Keratinocyte (primary cell): Measurements from ENCODE around the gene SND1. TPM values are rescaled to one million over a fixed set of nuclear protein-coding genes. Genes with fewer than 3 reads are reported as not detected.

Source experiments
- DNase-seq: peaks from one replicate; pipeline ENCODE4 v3.0.0-alpha.2; 2011; ENCODE audit warnings: low read depth, missing footprints, low spot score
- FAIRE-seq: peaks from 2 replicates; lab custom pipeline; 2011; peaks lifted over from hg19 to GRCh38; lab: Jason Lieb, UNC
- H2AFZ ChIP-seq: 2 replicates; pipeline ENCODE4 v1.6.0; 2012; ENCODE audit warnings: low read length, control low read depth, inconsistent platforms; ENCODE audit not compliant: control insufficient read depth
- H3K27ac ChIP-seq: 2 replicates; pipeline ENCODE4 v1.5.1; 2011; ENCODE audit warnings: low read length; ENCODE audit not compliant: control insufficient read depth, insufficient read depth
- H3K27me3 ChIP-seq: 3 replicates; pipeline ENCODE4 v1.6.0; 2011; ENCODE audit warnings: low read length; ENCODE audit not compliant: control insufficient read depth, insufficient read depth; ENCODE audit errors: extremely low read depth
- H3K36me3 ChIP-seq, 2 experiments: 2 replicates in 1 of 2; 3 replicates in 1 of 2; pipeline ENCODE4 v1.5.1; 2011; ENCODE audit warnings: low read length in 2 of 2, mild to moderate bottlenecking in 1 of 2; ENCODE audit not compliant: control insufficient read depth in 2 of 2, insufficient read depth in 2 of 2; ENCODE audit errors: extremely low read depth in 1 of 2
- H3K4me1 ChIP-seq: 3 replicates; pipeline ENCODE4 v1.5.1; 2011; ENCODE audit warnings: low read length; ENCODE audit not compliant: control insufficient read depth, insufficient read depth; ENCODE audit errors: extremely low read depth
- H3K4me2 ChIP-seq: 3 replicates; pipeline ENCODE4 v1.6.0; 2011; ENCODE audit warnings: low read depth, low read length; ENCODE audit not compliant: control insufficient read depth, insufficient read depth; ENCODE audit errors: extremely low read depth
- H3K4me3 ChIP-seq, 3 experiments: fragments of 200-600 bp in 1 of 3; sonication (generic) in 1 of 3; 2 replicates in 2 of 3; 3 replicates in 1 of 3; pipeline ENCODE4 v1.5.1; 2011 to 2016; ENCODE audit warnings: low read length in 3 of 3, mild to moderate bottlenecking in 3 of 3, control low read depth in 2 of 3, inconsistent platforms in 1 of 3, low read depth in 1 of 3, mixed read lengths in 1 of 3, mixed run types in 1 of 3, moderate library complexity in 1 of 3; ENCODE audit not compliant: control insufficient read depth in 2 of 3, insufficient read depth in 2 of 3; ENCODE audit errors: extremely low read depth in 1 of 3
- H3K79me2 ChIP-seq: 2 replicates; pipeline ENCODE4 v1.6.0; 2012; ENCODE audit warnings: low read length; ENCODE audit not compliant: control insufficient read depth, insufficient read depth
- H3K9ac ChIP-seq: 3 replicates; pipeline ENCODE4 v1.6.0; 2011; ENCODE audit warnings: low read length; ENCODE audit not compliant: control insufficient read depth, insufficient read depth; ENCODE audit errors: extremely low read depth
- H3K9me1 ChIP-seq: 3 replicates; pipeline ENCODE4 v1.6.0; 2011; ENCODE audit warnings: low read length; ENCODE audit not compliant: control insufficient read depth, insufficient read depth; ENCODE audit errors: extremely low read depth
- H3K9me3 ChIP-seq: 2 replicates; pipeline ENCODE4 v1.5.1; 2012; ENCODE audit warnings: low read depth, low read length; ENCODE audit not compliant: control insufficient read depth
- H4K20me1 ChIP-seq: 3 replicates; pipeline ENCODE4 v1.6.0; 2011; ENCODE audit warnings: low read length; ENCODE audit not compliant: control insufficient read depth, insufficient read depth; ENCODE audit errors: extremely low read depth
- CTCF ChIP-seq, 3 experiments: IDR thresholded peaks in 1 of 3; conservative IDR thresholded peaks in 1 of 3; optimal IDR thresholded peaks in 1 of 3; 2 replicates in 2 of 3; 3 replicates in 1 of 3; pipeline versions ENCODE3 to v1.5.1; 2011; ENCODE audit warnings: low read length in 3 of 3, mild to moderate bottlenecking in 3 of 3, moderate library complexity in 2 of 3, control low read depth in 1 of 3, inconsistent platforms in 1 of 3; ENCODE audit not compliant: insufficient read depth in 2 of 3; ENCODE audit errors: extremely low read depth in 1 of 3
- EZH2 ChIP-seq: IDR thresholded peaks from one replicate; pipeline ENCODE4 v1.6.1; 2012; ENCODE audit warnings: inconsistent platforms, mild to moderate bottlenecking, low read length, moderate library complexity
- dilution Hi-C: fragments of 300-500 bp; cut with MboI; formaldehyde crosslinking; loops from one replicate; pipeline ENCODE4 v1.7.0; 2020; ENCODE audit warnings: low sequenced_read_pairs; ENCODE audit not compliant: extremely low pct_ligation_motif_present
- polyA plus RNA-seq, 5 experiments: library from polyadenylated mRNA; depleted of rRNA in 3 of 5; stranded (reverse) in 3 of 5; stranded (forward) in 1 of 5; unstranded in 1 of 5; fragments of >200 nt; gene quantifications; 1 replicate in 1 of 5; 2 replicates in 3 of 5; 3 replicates in 1 of 5; pipeline versions ENCODE4 v1.2.1 to v1.2.3, GENCODE V29; 2011 to 2012; ENCODE audit warnings: missing spikeins in 2 of 5, low read depth in 1 of 5, low replicate concordance in 1 of 5

The SND1 gene
- polyA plus RNA-seq, 1 donor (not counting 4 experiments of a cell fraction or from before 2014, with no cell fraction given): 140 TPM

- H3K27me3 ChIP-seq: no peaks in the 10 kb centered on the region
- no peak overlapping the region for H3K4me3 ChIP-seq
- no peaks in the 10 kb centered on the region for H3K4me1 ChIP-seq
- DNase-seq (no peak), FAIRE-seq (no peak)
- no peak overlapping the region for H3K4me2 ChIP-seq
- TF ChIP-seq CTCF (optimal IDR thresholded peaks at IDR 0.05 in 1 of 3, IDR thresholded peaks at IDR 0.05 in 1 of 3, conservative IDR thresholded peaks at IDR 0.05 in 1 of 3; ENCODE audit: extremely low read depth in 1 of 3, insufficient read depth in 2 of 3, low read length in 3 of 3) (no peak), EZH2 (no peak)
- no peaks in the 10 kb centered on the region for H3K9me3 ChIP-seq
- no peaks in the 10 kb centered on the region for H3K9me1 ChIP-seq
- no peaks in the 10 kb centered on the region for H4K20me1 ChIP-seq
- no peak overlapping the region for H3K9ac ChIP-seq
- no peaks in the 10 kb centered on the region for H3K79me2 ChIP-seq
- peaks cover 18 to 33% of the 10 kb centered on the region in 2 experiments for H3K36me3 ChIP-seq
- H3K27ac ChIP-seq: no peak overlapping the region
- dilution Hi-C loops: no loop called here
- no peak overlapping the region for H2AFZ ChIP-seq
These were observed 422.3 kb downstream of the SND1 start for GRCh38 chr7:128074336-128074735.

- H3K79me2 ChIP-seq: no peaks in the 10 kb centered on the region
- no peaks in the 10 kb centered on the region for H3K9me1 ChIP-seq
- no peak overlapping the region for H3K4me3 ChIP-seq
- H3K9me3 ChIP-seq: no peaks in the 10 kb centered on the region
- H2AFZ ChIP-seq: no peak overlapping the region
- no peak overlapping the region for H3K27ac ChIP-seq
- H3K27me3 ChIP-seq: no peaks in the 10 kb centered on the region
- no peak overlapping the region for H3K4me2 ChIP-seq
- H4K20me1 ChIP-seq: no peaks in the 10 kb centered on the region
- dilution Hi-C loops: no loop called here
- no peak for FAIRE-seq
- H3K9ac ChIP-seq: no peak overlapping the region
- no peaks in the 10 kb centered on the region for H3K4me1 ChIP-seq
- TF ChIP-seq EZH2: no peak
- TF ChIP-seq CTCF (optimal IDR thresholded peaks at IDR 0.05 in 1 of 3, IDR thresholded peaks at IDR 0.05 in 1 of 3, conservative IDR thresholded peaks at IDR 0.05 in 1 of 3; ENCODE audit: extremely low read depth in 1 of 3, insufficient read depth in 2 of 3, low read length in 3 of 3): no peak
- DNase-seq: no peak
- H3K36me3 ChIP-seq: peaks cover 21 to 36% of the 10 kb centered on the region in 2 experiments
These were observed 422.7 kb downstream of the SND1 start for GRCh38 chr7:128074736-128075135.
